ENCODE measurements around the gene STAP2.

- no peak for TF ChIP-seq POLR2A (IDR thresholded peaks at IDR 0.05)
- no peak for TF ChIP-seq EP300 (IDR thresholded peaks at IDR 0.05)
- TF ChIP-seq CTCF (IDR thresholded peaks at IDR 0.05), result no peak
These were observed 3.6 kb downstream of the STAP2 start for GRCh38 chr19:4334929-4335570.

Data from stomach (tissue), 4 donors.